DMS153 (cell line): Measurements from ENCODE around the gene RAB34.
"Not testable (repeated sequence)": the region's sequence is repeated elsewhere in the genome, so short reads cannot be mapped to it uniquely, and the experiment has no call there.

Experiments used
- DNase-seq: peaks from one replicate; lab custom pipeline; 2025; lab: John Stamatoyannopoulos, UW

RAB34 gene

GRCh38 chr17:28746611-28747050 lies 29.0 kb upstream of the RAB34 start:
- DNase-seq: no peak

GRCh38 chr17:28745786-28746411 lies 28.2 kb upstream of the RAB34 start:
- no peak for DNase-seq

- peak; percentile 58 for DNase-seq
These were observed 27.5 kb upstream of the RAB34 start for GRCh38 chr17:28744972-28745785.

- no peak for DNase-seq
These were observed 26.7 kb upstream of the RAB34 start for GRCh38 chr17:28744104-28744971.

- DNase-seq: peak; percentile 77
These were observed 25.8 kb upstream of the RAB34 start, which contains the start of gene TRAF4 for GRCh38 chr17:28743243-28744103. Gene TRAF4, plus strand, starts transcription at chr17:28744011. Its CDS starts 102 bp downstream, at chr17:28744113.

GRCh38 chr17:28741358-28742349 lies 24.0 kb upstream of the RAB34 start:
- DNase-seq: no peak

- no peak for DNase-seq
These were observed 23.0 kb upstream of the RAB34 start for GRCh38 chr17:28740406-28741357.

GRCh38 chr17:28738680-28739384 lies 21.2 kb upstream of the RAB34 start:
- DNase-seq: no peak

- no peak for DNase-seq
These were observed 20.4 kb upstream of the RAB34 start for GRCh38 chr17:28737770-28738679.

GRCh38 chr17:28737316-28737715 lies 19.6 kb upstream of the RAB34 start:
- no peak for DNase-seq

- DNase-seq: not testable (repeated sequence)
These were observed 18.5 kb upstream of the RAB34 start for GRCh38 chr17:28735913-28736769.

GRCh38 chr17:28735242-28735722 lies 17.6 kb upstream of the RAB34 start:
- no peak for DNase-seq

- DNase-seq: no peak
These were observed 17.1 kb upstream of the RAB34 start for GRCh38 chr17:28734712-28735241.

- no peak for DNase-seq
These were observed 15.7 kb upstream of the RAB34 start for GRCh38 chr17:28733346-28733745.

GRCh38 chr17:28729950-28730330 lies 12.3 kb upstream of the RAB34 start:
- DNase-seq: no peak
